T-helper 1 cell (primary cell): ENCODE data around the gene GADD45B.
"Not testable (repeated sequence)": the region's sequence is repeated elsewhere in the genome, so short reads cannot be mapped to it uniquely, and the experiment has no call there.

Experiments
- DNase-seq, 5 donors: peaks; one replicate each; pipeline ENCODE4 v3.0.0-alpha.2; 2012 to 2020

GADD45B gene

DNA sequence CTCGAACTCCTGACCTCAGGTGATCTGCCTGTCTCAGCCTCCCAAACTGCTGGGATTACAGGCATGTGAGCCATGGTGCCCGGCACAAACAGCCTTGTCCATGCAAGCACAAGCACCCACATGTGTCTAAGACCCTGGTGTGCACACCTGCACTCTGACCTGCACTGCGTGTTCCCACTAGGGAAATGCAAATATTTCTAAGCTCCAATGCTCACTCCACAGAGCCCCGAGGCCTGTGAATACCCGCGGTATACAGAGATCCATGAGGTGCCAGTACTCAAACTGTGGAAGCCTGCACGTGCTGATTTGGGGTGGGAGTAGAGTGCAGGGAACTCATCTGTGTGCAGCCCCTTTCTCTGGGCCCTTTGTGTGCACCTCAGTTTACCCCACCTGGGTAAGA, 14.7 kb downstream of the GADD45B start:
- DNase-seq, result no peak

DNA sequence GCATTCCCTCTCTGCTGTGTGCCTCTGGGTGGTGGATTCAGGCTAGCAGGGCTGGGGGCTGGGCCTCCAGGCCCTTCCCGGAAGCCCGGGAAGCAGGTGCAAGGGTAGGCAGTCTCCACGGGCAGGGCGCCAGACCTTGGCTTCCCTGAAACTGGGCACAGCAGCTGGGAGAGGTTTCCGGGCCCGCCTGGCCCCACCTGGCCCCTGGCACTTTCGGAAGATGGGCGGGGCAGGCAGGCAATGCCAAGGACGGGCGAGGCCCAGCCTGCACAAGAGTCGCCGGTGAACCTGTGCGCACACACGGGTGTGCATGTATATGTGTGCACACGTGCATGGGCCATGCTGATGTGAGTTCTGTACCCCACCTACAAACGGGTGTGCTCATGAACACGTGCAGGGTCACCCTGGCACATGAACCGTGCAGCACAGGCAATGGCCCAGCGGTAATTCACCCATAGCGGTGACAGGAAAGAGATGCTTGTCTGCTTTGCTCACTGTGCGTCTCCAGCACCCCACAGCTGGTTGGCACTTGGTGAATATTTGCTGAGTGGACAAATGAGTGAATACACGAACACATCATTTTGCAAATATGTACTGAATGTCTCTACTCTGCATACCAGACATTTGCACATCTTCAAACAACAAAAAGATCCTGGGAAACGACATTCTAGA, 15.3 kb downstream of the GADD45B start:
- peak in 1 of 5 donors; percentile 18 for DNase-seq

DNA sequence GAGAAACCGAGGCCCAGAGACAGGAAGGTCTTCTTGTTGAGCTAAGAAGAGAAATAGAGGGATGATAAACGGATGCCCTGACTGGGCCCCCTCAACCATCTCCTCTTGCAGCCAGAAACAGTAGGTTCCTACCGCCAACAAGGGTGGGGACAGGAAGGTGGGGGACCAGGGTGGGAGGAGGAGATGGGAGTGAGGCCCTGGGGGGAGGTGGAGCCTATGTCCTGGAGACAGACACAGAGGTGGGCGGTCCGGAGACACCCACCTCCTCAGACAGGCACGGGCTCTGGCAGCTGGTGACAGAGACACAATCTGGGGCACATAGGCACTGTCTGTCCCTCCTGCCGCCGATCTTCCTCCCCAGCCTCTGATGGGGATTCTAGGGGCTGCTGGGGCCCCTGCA, 16.9 kb downstream of the GADD45B start:
- no peak for DNase-seq

DNA sequence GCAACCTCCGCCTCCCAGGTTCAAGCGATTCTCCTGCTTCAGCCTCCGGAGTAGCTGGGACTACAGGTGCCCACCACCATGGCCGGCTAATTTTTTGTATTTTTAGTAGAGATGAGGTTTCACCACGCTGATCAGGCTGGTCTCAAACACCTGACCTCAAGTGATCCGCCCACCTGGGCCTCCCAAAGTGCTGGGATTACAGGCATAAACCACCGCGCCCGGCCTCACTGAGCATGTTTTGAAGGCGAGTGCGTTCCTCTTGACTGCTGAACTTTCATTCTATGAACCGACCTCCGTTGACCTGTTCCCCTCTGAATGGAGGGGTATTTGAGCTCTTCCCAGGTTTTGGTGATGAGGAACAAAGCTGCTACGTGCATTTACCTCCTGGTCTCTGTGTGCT, 17.5 kb downstream of the GADD45B start:
- not testable (repeated sequence) for DNase-seq

DNA sequence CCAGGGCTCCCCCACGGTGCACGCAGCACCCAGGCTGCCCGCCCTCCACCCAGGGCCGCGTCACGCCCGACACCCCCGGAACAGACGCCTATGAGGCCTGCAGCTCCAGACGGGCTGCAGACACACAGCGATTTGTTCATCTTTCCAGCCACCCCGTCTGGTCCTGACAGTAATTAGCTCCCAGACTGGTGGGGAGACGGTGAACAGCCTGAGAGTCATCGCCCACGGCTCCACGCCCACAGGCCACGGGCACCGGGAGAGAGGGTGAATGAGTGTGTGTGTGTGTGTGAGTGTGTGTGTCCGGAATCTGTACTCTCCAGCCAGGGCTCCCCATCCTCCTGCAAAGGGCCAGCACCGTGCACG, 18.1 kb downstream of the GADD45B start:
- no peak for DNase-seq

DNA sequence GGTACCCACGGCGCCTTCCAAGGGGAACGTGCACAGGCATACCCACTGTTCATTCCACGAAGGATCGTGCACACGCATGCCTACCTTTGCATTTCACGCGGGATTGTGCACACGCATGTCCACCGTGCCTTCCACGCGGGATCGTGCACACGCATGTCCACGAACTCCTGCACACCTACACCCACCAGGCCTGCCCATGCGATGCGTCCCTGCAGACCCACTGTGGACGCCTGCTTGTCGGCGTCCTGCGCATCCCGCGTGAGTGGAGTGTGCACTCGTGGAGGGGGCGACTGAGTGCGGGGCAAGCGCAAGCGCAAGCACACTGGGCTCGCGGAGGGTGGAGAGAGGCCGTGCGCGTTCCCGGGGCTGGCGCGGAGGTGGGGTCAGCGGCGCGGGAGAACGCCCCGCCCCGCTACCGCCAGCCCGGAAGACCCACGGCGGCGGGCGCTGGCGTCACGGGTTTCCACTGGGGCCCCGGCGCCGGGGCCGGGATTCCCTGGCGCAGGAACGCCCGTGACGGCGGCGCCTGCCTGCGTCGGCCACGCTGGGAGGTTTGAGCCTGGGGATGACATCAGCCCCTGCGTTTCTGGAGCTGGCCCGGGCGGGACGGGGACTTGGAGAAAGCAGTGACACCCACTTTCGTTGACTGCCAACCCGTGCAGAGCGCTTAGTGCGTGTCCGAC, 18.7 kb downstream of the GADD45B start:
- DNase-seq, result peak; percentile 46 to 71 (median 49)

DNA sequence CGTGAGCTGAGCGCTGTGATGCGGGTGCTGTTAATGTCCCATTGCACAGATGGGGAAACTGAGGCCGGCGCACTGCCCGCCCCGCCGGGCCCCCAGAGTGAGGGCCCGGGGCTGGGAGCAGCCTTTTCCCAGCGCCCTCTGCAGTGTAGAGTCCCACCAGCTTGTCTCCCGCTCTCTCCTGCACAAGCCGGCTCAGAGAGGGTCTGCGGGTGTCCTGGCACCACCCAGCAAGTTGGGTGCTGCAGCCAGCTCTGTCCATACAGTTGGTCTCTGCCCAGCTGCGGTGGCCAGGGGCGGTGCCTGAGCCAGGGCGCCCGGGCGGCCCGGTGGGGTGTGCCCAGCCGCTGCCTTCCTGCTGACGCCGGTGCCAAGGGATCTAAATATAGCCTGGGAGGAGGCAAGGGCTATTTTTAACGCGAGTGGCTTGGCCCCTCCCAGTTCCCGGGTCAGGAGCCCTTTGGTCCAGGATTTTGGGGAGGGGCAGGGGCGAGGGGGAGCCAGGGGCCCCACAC, 19.3 kb downstream of the GADD45B start:
- peak in 1 of 5 donors; percentile 34 for DNase-seq

DNA sequence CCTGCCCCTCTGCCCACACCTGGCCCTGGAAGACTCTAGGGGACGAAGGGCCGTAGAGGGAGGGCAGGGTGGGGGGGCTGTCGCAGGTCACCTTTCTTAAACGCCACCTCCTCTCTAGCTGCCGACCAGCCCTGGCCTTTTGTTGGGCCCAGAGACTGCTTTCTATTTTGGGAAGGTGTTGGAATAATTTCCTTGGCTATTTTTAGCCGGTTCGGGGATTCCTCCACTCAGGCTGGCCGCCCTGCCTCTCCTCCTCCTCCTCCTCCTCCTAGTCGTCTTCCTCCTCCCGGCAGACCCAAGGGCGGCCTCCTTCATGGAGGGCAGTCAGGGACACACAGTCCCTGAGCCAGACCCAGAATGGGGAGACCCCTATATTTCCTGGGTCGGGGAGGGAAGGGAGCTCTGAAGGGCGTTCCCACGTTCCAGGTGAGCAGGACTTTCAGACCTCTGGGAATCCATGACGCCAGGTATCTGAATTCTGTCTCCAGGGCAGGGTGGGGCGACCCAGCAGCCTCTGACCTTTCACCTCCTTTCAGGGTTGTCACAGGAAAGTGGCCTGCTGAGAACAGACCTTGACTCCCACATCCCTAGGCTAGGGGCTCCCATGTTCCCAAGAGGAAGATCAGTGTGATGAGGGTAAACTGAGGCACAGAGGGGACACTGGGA, 19.9 kb downstream of the GADD45B start:
- no peak for DNase-seq

DNA sequence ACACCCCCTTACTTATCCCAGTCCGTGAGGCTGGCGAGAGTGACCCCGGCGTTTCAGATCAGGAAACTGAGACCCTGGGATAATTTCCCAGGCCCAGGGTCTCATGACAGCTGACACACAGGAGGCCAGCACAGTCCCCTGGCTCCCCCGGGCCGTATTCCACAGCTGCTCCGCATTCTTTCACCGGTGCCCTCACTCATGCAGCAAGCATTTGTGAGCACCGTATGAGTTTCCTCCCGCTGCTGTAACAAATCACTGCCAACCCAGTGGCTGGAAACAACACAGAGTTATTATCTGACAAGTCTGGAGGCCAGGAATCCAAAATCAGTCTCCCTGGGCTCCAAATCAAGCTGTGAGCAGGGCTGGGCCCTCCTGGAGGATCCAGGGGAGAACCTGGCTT, 21.3 kb downstream of the GADD45B start:
- no peak for DNase-seq

DNA sequence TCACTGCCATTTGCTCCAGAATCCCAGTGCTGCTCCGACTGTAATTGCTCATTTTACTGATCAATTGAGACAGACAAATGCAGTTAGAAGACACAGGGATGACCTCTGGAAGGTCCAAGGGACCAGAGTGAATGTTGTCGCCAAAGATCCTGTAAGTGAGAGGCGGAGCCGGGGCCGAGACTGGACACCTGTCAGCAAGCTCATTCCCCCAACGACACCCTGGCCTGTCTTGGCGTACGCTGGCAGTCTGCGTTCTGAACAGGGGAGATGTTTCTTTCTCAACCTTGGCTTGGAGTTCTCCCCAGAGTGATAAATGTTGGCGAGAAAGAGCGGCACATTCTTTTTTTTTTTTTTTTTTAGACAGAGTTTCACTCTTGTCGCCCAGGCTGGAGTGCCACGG, 24.2 kb downstream of the GADD45B start:
- no peak for DNase-seq

DNA sequence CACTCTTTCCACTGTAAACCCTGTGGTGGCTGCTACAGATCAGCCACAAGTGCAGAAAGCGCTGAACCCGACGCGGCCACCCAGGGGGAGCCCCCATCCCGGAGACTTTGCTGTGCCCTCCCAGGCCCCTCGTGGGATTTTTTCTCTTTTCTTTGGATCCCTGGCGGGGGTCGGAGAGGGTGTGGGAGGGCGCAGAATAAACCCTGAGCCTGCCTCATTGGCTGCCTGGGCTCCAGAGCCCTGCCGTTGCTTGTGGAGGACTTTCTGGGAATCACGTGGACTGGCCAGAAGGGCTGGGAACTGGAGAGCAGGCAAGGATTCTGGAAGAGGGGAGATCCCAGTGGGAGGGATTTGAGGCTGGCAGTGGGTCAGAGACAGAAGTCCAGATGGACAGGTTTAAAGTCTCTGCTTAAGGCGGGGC, 24.9 kb downstream of the GADD45B start:
- no peak for DNase-seq

DNA sequence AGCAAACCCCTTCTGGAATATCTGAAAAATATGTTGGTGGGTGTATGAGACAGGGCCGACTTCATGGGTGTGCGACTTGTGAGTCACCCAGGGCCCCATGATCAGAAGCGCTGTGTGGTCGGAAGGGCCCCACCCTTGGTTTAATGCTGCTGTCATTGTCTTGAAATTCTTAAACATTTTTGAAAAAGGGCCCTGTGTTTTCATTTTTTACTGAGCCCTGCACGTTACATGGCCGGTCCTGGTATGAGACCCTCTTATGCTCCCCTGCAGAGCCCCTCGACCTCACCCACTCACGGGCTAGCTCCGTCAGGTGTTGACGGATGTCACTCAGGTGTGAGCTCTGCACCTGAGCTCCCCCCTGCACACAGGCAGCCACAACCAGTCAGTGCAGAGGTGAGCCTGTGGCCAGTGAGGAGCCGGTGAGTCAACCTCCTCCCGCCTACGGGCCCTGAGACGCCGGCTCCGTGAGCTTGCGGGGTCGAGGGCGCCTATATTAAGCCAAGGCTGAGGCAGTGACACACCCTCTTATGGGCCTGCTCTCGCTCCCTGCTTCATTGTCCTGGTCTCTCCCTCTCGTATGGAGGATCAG, 27.7 kb downstream of the GADD45B start:
- peak; percentile 32 to 76 (median 59) for DNase-seq

DNA sequence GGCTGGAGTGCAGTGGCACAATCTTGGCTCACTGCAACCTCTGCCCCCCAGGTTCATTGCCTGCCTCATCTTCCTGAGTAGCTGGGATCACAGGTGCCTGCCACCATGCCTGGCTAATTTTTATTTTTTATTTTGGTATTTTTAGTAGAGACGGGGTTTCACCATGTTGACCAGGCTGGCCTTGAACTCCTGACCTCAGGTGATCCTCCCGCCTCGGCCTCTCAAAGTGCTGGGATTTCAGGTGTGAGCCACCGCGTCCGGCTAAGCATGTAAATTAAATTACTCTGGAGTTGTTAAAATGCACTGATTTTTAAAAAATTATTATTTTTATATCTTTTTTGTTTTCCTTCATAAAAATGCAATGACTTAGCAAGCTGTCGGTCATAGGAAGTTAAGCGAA, 30.7 kb downstream of the GADD45B start:
- DNase-seq, result not testable (repeated sequence)

DNA sequence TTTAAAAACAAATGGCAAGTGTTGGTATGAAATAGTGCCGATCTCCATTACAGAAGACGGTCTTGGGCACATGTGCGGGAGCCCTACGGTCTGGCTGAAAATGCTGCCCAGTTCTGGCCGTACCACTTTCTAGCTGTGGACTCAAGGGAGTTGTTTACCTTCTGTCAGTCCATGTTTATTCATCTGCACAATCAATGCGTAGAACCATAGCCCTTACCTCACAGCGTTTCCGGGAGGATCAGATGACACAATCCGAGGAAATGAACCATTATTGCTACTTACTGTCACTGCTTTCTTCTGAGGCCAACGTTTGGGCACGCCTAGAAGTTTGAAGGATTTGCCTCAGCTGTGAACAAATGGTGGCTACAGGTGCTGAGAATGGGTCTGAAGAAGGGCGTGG, 31.2 kb downstream of the GADD45B start:
- DNase-seq, result peak in 2 of 5 donors; percentile 8 to 83

DNA sequence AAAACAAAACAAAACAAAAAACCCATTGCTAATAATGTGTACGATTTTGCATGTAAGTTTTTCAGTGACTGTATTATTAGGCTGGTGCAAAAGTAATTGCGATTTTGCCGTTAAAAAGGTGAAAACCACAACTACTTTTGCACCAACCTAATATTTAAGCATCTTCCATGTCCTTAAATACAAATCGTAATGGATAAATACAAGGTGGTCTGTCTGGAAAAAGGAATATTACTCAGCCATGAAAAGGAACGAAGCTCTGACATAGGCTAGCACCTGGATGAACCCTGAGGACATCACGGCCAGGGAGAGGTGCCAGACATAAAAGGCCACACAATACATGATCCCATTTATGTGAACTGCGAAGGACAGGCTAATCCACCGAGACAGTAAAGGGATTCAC, 33.2 kb downstream of the GADD45B start:
- no peak for DNase-seq

DNA sequence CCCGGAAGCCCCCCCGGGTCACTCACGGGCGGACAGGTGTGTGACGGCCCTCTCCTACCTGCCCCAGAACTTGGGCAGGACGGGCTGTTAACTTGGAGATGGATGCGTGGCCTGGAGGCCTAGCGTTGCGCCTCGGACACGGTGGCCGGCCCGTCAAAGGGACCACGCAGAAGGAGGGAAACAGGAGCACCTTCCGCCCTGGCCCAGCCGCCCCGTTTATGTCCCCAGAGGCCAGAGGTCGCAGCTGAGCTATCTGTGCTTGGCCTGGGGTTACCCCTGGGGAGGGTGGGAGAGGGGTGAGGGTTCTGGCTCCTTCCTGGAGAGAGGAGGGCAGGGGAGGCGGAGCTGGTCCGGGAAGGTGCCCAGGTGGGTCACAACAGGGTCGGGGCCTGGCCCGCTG, 35.6 kb downstream of the GADD45B start:
- DNase-seq, result no peak

DNA sequence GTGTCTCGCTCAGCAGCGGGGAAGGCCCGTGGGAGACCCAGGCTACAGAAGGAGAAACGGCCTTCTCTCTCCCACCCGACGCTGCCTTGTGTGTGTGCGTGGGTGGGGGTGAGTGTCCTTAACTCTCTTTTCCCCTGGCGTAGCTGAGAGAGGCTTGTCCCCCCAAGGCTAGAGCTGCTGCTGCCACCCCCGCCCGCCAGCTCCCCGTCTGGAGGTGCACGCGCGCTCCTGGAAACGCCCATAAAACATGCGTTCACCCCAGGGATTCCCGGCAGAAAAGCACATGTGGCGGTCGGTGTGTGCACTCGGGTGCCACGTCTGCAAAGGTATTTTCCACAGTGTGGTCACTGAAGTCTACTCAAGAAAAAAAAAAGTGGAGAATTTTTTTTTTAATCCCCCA, 36.1 kb downstream of the GADD45B start:
- no peak for DNase-seq

DNA sequence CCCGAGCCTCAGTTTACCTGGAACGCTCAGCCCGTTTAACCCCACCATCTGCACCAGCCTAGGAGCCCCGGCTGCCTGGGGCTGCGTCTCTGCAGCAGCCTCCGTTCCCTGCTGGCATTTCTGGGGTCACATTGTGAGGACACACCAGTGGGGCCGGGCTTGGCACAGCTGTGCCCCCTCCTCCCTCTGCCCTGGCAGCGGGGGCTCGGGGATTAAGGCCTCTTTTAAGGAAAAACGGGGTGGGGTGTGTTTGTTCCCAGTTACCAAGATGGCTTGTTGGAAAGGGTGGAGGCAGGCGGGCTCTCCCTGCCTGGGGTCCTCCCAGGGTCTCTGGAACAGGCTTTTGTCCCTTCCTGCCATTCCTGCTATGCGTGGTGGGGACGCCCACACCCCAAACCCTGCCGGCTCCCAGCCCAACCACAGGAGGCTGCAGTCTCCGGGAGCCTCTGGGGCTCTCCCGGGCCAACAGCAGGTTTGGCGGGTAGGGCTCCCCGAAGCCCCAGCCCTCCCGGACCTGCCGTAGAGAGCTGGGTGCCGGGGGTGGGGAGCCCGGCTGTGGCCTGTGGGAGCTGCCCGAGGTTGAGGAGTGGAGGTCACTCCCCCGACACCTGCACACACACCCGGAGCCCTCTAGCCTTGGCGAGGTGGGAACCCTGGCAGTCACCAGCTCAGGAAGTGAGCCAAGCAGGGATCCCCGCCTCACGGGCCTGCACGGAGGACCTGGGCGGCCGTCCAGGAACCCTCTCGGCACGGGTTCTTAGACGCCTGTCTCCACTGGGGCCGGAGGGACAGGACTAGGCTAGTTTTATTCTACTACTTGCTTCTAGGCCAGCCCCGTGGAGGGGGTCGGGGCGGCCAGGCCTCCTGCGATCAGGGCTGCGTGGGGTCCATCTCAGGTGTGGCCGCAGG, 36.9 kb downstream of the GADD45B start:
- DNase-seq, result no peak

DNA sequence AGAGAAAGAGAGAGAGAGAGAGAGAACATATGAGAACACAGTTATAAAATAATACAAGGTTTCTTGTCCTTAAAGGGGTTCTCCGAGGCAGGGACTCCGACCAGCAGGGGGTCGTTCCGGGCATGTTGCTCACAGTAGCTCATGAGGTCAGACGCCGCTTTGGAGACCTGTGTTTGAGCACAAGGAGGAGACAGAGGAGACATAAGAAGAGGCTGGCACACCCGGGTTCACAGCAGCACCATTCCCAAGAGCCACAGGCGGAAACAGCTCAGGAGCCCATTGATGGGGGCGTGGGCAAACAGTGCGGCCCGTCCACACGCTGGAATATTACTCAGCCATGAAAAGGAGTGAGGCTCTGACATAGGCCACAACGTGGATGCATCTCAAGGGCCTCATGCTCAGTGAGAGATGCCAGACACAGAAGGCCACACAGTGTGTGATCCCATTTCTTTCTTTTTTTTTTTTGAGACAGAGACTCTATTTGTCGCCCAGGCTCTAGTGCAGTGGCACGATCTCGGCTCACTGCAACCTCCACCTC, 39.1 kb downstream of the GADD45B start:
- no peak for DNase-seq

DNA sequence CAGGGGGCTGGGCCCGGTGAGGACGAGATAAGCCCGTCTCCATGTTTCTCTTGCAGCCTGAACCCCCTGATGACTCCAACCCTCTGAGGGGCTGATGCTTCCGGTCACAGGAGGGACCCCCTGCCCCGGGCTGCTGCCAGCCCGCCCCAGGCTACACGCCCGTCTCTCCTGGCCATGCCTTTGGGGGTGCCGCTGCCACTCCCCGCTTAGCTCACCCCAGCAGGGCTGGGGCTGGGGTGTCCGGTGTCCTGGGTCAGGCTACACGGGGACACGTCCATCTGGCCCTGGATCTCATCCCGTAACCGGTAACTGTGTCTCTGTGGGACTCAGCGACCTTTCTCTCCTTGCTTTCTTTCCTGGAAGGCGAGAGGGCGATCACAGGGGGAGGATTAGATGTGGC, 40.8 kb downstream of the GADD45B start:
- DNase-seq, result no peak

DNA sequence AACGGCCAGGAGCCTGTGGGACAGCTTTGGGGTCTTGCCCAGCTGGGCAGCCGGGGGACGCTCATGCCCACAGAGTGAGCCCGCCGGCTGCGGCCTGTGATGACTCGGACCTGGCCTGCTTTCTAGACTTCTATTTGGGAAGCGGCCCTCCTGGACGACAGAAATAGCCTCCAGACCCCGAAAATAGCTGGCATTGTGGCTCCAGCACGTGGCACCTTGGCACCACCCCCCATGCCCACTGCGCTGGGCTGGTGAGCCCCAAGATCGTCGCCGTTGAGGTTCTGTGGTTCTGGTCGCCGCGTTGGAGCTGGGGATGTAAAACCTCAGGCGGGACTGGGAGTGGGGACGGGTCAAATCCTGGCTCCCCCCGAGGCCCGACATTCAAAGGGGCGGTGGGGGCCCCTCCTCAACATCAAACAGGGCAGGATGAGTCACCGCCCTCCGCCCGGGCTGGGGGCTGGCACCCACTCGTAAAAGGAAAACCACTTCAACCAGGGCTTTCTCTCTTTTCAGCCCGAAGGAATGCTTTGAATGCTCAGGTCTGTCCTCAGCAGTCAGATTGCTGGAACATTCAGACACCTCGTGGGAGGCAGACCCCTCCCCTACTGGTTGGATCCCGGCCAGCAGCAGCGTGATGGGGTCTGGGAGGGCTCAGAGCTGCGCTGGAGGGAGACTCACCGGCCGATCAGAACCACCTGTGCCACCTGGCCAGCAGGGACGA, 42.1 kb downstream of the GADD45B start:
- DNase-seq, result no peak
